Measurements from ENCODE around the gene RGR. TPM values are rescaled to one million over a fixed set of nuclear protein-coding genes. Genes with fewer than 3 reads are reported as not detected.

Gene RGR
- total RNA-seq, 1 experiment from 2014 or later, result not detected

DNA sequence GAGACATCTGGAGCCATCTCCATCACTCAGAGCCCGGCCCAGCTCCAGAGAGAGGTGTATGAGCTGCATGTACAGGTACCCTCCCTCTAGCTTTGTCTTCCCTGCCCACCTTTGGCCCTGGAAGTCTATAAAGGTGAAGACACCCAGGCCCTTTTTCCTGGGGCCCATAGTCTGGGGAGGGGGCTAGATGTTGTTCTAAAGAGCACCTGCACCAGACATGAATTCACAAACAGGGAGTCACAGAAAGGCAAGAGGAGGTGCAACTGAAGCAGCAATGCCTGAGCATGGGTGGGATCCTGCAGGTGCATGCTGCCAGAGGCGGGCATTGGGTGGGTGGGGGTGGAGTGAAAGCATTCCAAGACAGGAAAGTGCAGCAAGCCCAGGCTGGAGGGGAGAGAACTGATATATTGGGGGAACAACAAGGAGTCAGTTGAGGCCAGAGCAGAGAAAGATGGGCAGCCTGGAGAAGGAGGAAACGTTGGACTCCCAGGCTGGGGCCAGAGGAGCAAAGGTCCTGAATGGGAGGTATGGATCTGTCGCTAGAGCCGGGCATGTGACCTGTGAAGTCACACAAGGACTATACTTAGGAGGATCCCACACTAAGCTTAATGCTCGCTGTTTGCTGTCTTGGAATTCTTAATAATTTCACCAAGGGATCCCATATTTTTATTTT, 38.9 kb upstream of the RGR start:
- CTCF ChIA-PET, result no interaction called here
- no peak for DNase-seq
- intact Hi-C loops (cut with micrococcal nuclease; ENCODE audit: unreplicated experiment), result no loop called here
- H3K27me3 Mint-ChIP-seq (ENCODE audit: unreplicated experiment), result peaks cover 42% of the 10 kb centered on the region
- no peak overlapping the region for H3K27ac Mint-ChIP-seq (ENCODE audit: unreplicated experiment)
- no peaks in the 10 kb centered on the region for H3K9me3 Mint-ChIP-seq (ENCODE audit: low read depth, unreplicated experiment)
- no peaks in the 10 kb centered on the region for H3K4me1 Mint-ChIP-seq (ENCODE audit: low read depth, unreplicated experiment)
- H3K4me3 Mint-ChIP-seq (ENCODE audit: low read depth, unreplicated experiment), result no peak overlapping the region
- peaks cover 3% of the 10 kb centered on the region for H3K36me3 Mint-ChIP-seq (ENCODE audit: insufficient read depth, unreplicated experiment)
- TF ChIP-seq, protein P1, sequence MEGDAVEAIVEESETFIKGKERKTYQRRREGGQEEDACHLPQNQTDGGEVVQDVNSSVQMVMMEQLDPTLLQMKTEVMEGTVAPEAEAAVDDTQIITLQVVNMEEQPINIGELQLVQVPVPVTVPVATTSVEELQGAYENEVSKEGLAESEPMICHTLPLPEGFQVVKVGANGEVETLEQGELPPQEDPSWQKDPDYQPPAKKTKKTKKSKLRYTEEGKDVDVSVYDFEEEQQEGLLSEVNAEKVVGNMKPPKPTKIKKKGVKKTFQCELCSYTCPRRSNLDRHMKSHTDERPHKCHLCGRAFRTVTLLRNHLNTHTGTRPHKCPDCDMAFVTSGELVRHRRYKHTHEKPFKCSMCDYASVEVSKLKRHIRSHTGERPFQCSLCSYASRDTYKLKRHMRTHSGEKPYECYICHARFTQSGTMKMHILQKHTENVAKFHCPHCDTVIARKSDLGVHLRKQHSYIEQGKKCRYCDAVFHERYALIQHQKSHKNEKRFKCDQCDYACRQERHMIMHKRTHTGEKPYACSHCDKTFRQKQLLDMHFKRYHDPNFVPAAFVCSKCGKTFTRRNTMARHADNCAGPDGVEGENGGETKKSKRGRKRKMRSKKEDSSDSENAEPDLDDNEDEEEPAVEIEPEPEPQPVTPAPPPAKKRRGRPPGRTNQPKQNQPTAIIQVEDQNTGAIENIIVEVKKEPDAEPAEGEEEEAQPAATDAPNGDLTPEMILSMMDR (IDR thresholded peaks at IDR 0.05; ENCODE audit: unreplicated experiment), result no peak
- BruUV-seq (replicated peaks), result no TSS peak

DNA sequence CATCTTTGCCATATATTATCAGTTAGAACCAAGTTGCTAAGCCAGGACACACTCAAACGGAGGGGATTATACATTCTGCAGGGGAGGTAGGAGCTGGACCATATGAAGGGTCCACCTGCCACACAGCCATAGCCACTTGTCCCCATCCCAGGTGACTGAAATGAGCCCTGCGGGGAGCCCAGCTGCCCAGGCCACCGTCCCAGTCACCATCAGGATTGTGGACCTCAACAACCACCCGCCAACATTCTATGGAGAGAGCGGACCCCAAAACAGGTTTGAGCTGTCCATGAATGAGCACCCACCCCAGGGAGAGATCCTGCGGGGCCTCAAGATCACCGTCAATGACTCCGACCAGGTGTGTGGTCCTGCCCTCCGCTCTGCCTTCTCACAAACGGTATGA, 36.8 kb upstream of the RGR start:
- H3K9me3 Mint-ChIP-seq (ENCODE audit: low read depth, unreplicated experiment), result no peaks in the 10 kb centered on the region
- no peak overlapping the region for H3K4me3 Mint-ChIP-seq (ENCODE audit: low read depth, unreplicated experiment)
- H3K27me3 Mint-ChIP-seq (ENCODE audit: unreplicated experiment), result peaks cover 61% of the 10 kb centered on the region
- TF ChIP-seq, protein P1 (IDR thresholded peaks at IDR 0.05; ENCODE audit: unreplicated experiment), result no peak
- CTCF ChIA-PET, result no interaction called here
- BruUV-seq (replicated peaks), result no TSS peak
- H3K27ac Mint-ChIP-seq (ENCODE audit: unreplicated experiment), result no peak overlapping the region
- peaks cover 3% of the 10 kb centered on the region for H3K36me3 Mint-ChIP-seq (ENCODE audit: insufficient read depth, unreplicated experiment)
- no peaks in the 10 kb centered on the region for H3K4me1 Mint-ChIP-seq (ENCODE audit: low read depth, unreplicated experiment)
- intact Hi-C loops (cut with micrococcal nuclease; ENCODE audit: unreplicated experiment), result no loop called here
- DNase-seq, result no peak

DNA sequence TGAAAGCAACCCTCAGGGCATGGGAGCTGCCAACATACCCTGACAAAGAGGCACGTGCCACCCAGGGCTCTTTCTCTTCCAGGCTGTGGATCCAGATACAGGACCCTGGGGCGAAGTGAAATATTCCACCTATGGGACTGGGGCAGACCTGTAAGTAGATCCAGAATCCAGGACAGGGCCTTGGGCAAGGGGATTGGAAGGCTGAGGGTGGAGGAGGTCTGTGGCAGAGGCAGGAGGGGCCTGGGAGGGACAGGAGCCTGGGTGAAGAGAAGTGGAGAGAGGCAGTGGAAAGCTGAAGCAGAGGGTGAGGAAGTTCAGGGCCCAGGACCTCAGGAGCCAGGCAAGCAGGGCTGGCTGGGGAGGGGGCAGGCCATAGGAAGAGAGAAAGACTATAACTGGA, 33.3 kb upstream of the RGR start:
- intact Hi-C loops (cut with micrococcal nuclease; ENCODE audit: unreplicated experiment), result no loop called here
- Mint-ChIP-seq H3K27ac (ENCODE audit: unreplicated experiment) (no peak overlapping the region), H3K27me3 (ENCODE audit: unreplicated experiment) (peaks cover 48% of the 10 kb centered on the region), H3K4me3 (ENCODE audit: low read depth, unreplicated experiment) (no peak overlapping the region), H3K9me3 (ENCODE audit: low read depth, unreplicated experiment) (no peaks in the 10 kb centered on the region), H3K4me1 (ENCODE audit: low read depth, unreplicated experiment) (no peaks in the 10 kb centered on the region), H3K36me3 (ENCODE audit: insufficient read depth, unreplicated experiment) (peaks cover 3% of the 10 kb centered on the region)
- no TSS peak for BruUV-seq (replicated peaks)
- DNase-seq, result no peak
- CTCF ChIA-PET, result no interaction called here
- TF ChIP-seq, protein P1 (IDR thresholded peaks at IDR 0.05; ENCODE audit: unreplicated experiment), result no peak

DNA sequence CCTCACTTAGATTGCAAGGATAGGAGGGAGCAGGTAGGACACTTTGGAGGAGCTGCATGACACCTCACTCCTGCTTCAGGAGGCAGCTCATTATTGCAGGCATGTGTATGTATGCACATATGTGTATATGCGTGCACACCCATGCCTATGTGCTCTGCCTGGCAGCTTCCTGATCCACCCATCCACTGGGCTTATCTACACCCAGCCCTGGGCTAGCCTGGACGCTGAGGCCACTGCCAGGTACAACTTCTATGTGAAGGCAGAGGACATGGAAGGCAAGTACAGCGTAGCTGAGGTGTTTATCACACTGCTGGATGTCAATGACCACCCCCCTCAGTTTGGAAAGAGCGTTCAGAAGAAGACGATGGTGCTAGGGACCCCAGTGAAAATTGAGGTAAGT, 32.8 kb upstream of the RGR start:
- BruUV-seq (replicated peaks), result no TSS peak
- DNase-seq, result no peak
- Mint-ChIP-seq H3K36me3 (ENCODE audit: insufficient read depth, unreplicated experiment) (peaks cover 3% of the 10 kb centered on the region), H3K27ac (ENCODE audit: unreplicated experiment) (no peak overlapping the region), H3K4me1 (ENCODE audit: low read depth, unreplicated experiment) (no peaks in the 10 kb centered on the region), H3K27me3 (ENCODE audit: unreplicated experiment) (peaks cover 43% of the 10 kb centered on the region), H3K9me3 (ENCODE audit: low read depth, unreplicated experiment) (no peaks in the 10 kb centered on the region), H3K4me3 (ENCODE audit: low read depth, unreplicated experiment) (no peak overlapping the region)
- TF ChIP-seq, protein P1 (IDR thresholded peaks at IDR 0.05; ENCODE audit: unreplicated experiment), result no peak
- CTCF ChIA-PET, result no interaction called here
- intact Hi-C loops (cut with micrococcal nuclease; ENCODE audit: unreplicated experiment), result no loop called here

All from Calu3 (cell line).